NCI-H146 treated with DMSO at 0.1 percent for 48 hours (cell line): ENCODE measurements around the gene HIVEP3.

Experiments used
- DNase-seq: peaks from one replicate; lab custom pipeline; 2025; ENCODE audit not compliant: unreplicated experiment; lab: John Stamatoyannopoulos, UW

Gene HIVEP3

GRCh38 chr1:41640756-41641474 is 277.8 kb downstream of the HIVEP3 start:
- DNase-seq, result no peak

DNA sequence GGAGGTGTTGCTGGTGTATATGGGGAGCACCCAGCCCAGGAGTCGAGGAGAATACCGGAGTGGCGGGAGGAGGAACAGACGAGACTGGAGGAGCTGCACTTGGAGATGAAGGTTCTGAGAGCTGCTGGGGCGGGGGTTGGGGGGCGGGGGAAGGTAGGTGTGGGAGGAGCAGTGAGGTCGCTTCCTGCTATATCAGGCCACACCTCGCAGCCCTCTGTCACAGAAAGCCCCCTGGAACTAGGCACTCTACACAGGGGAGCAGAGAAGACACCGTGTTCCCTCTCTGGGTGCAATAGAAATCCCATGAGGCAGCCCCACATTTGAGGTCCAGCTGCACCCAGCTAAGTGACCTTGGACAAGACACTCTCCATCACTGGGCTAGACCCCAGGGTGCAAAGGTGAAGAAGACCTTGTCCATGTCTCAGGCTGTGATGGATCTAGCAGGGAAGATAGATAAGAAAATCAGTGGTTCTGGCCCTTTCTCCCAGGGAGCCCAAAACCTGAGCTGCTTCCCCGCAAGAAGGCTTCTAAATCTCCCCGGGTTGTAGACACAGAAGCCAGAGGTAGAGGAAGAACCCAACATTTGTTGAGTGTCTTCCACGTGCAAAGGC is 278.5 kb downstream of the HIVEP3 start:
- DNase-seq, result no peak

DNA sequence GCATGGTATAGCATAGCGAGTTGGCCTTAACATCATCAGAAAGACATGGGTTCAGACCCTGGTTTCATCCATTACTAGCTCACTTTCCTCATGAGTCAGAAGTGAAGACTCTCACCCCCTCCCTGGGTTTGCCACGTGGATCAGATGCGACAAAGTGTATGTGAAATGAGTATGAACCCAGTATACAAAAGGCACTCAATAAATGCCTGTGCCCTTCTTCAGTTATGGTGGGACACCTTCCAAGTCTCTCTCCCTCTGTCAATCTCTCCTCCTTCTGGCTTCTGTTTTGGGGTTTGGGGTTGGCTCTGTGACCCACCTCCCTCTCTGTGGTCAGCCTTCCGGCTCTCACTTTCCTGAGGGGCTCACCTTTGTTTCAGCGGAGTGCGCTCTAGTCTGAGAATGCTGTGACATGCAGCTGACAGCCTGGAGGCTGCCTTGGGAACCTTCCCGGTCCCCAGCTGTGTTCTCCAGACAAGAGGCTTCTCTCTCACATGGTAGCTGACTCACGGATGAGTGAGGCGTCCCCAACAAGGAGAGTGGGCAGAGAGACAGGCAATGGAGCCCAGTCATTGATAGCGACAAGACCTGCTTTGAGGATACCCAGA is 279.3 kb downstream of the HIVEP3 start:
- DNase-seq, result no peak

DNA sequence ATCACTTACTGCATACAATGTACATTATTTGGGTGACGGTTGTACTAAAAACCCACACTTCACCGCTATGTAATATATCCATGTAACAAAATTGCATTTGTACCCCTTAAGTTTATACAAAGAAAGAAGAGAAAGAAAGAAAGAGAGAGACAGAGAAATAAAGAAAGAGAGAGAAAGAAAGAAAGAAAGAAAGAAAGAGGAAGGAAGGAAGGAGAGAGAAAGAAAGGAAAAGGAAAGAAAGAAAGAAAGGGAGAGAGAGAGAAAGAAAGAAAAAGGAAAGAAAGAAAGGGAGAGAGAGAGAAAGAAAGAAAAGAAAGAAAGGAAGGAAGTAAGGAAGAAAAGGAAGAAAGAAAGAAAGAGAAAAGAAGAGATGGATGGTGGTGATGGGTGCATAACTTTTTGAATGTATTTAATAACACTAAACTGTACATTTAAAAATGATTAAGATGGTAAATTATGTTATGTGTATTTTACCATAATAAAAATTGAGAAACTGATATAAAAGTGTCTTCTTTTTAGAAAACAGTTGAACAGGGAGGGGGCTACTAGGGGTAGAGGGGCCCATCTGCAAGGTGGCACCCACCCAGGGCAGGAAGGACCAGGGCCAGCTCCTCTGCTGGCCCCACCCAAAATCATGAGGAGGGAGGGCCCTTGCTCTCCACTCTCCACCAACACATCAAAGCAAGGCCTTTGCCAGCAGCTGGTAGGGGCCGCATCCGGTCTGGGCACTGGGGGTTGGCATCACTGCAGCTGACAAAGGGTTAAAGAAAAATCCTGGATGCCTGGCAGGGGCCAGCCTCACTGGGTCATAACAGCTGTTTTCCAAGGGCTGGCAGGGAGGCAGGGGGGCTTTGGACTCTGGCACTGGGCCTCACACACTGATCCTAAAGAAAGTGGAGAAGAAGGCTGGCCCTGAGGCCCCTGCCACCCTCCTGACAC is 280.4 kb downstream of the HIVEP3 start:
- DNase-seq, result no peak

DNA sequence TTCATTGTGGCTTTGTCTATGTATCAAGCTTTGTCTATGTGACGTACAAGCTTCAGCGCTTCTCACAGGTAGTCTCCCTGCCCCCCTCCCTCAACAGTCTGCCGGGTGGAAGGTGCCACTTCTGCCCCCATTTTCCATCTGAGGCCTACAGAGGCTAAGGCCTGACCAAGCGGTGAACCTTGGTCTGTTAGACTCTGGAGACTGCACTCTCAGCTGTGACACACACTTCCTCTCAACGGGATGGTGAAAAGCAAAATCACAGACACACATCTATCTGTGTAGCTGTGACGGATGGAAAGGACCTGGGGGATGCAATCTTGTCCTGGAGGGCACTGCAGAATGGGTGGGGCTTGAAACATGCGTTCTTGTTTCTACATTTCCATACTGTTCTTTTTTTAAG is 281.4 kb downstream of the HIVEP3 start:
- DNase-seq, result no peak

DNA sequence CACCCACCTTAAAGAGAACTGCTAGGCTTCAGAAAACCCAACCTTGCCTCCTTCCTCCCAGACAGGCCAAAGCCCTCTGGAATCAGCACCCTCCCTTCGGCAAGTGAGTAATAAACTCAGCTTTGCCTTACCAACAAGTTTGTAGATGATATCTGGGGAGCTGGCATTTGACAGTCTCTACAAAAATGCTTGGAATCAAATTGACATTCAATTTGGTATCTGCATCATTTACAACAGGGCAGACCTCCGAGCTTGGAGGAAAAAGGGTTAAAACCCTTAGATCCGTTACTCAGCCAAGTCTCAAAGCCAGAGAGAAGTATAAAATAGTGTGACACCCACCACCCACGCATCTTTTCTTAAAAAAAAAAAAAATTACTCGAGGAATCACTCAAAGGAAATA is 285.0 kb downstream of the HIVEP3 start:
- DNase-seq, result no peak

DNA sequence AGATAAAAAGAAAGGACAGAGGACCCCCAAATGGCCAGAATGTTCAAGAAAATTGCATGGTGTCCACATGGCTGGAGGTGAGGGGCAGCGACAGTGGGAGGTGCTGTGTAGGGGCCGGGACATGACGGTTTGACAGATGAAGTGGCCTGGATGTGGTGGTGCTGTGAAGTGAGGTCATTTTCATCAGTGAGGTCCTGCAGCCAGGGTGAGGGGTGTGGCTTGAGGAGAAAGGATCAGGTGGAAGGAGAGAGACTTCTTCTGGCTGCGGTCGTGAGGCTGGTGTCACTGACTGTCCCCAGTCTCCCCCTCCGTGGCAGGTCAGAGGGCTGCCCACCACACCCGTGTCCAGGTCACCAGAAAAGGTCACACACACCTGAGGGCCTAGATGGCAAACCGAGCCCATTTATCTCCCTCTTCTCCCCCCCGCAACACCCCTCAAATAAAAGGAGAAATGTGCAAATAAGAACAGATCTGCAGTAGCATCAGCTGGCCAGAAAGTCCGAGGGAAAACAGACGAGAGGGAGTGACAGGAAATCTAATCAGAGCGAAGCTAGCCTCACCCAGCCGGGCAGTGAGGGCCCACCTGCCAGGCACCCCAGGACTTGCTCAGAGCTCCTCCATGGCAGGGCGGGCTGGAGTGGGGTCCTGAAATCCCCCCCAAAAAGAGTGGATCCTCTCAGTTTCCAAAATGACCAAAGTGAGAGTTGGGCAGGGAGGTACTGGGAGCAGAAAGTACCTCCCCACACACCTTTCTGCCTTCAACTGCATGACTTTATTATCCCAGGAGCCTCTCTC is 285.7 kb downstream of the HIVEP3 start:
- DNase-seq, result no peak

- no peak for DNase-seq
These were observed 286.8 kb downstream of the HIVEP3 start for GRCh38 chr1:41631971-41632370.

DNA sequence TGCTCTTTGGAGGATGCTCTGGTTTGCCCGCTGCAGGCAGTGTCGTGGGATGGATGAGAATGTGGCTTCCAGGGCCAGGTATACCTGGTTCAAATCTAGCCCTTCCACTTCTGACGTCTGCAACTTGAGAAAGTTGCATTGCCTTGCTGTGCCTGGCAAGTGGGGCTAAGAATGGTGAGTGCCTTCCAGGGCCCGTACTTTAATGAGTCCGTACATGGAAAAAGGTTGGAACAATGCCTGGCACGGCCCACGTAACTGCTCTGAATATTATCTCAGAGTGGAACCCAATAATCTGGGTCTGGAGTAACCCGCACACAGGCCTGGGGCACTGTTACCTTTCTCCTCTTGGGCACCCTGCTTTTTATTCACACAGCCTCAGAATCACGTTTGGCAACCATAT is 287.6 kb downstream of the HIVEP3 start:
- no peak for DNase-seq

GRCh38 chr1:41629571-41629970 is 289.2 kb downstream of the HIVEP3 start:
- DNase-seq, result no peak

DNA sequence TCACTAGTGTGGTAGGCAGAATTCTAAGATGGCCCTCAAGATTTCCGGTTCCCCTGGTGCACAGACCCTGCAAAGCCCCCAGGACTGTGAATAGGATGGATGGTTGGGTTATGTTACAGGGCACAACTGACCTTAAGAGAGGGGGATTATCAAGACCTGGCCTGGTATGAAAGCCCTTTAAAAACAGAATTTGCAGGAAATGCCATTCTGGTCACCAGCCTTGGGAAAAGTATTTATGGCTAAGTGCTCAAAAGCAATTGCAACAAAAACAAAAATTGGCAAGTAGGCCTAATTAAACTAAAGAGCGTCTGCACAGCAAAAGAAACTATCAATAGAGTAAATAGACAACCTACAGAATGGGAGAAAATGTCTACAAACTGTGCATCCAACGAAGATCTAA is 289.6 kb downstream of the HIVEP3 start:
- no peak for DNase-seq

DNA sequence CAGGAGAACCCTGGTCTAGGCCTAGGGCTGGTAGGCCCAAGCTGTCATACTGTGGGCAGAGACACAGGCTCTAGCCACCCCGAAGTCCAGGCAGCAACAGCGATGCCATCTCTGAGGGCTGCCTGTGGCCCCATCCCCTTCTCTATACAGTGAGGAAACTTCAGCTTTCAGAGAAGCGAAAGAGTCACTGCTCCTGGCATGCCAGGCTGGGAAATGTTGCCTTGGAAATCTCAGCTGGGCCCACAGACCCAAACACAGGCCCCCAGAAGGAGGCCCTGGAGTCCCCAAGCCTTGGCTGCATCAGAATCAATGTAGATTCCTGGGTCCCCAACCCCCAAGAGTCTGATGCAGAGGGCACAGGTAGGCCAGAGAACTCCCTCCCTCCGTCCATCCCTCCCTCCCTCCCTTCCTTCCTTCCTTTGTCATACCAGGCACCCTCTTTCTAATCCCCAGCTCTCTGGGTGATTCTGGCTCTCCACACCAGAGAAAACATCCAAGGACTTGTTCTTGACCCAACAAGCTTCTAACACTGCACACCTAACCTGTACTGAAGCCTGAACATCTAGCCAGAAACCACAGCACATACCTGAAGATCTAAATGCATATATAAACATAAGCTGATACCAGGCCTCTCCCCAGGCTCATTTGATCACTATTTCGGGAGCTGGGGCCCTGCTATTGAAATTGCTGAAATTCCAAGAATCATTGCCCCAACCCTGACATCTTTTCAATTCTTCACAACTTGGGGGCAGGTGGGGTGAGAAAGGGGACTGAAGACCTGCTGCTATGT is 291.0 kb downstream of the HIVEP3 start:
- no peak for DNase-seq

GRCh38 chr1:41626616-41627375 is 291.9 kb downstream of the HIVEP3 start:
- no peak for DNase-seq

GRCh38 chr1:41626146-41626545 is 292.6 kb downstream of the HIVEP3 start:
- DNase-seq, result no peak

- no peak for DNase-seq
These were observed 295.0 kb downstream of the HIVEP3 start for GRCh38 chr1:41623736-41624135.

- DNase-seq, result no peak
These were observed 295.6 kb downstream of the HIVEP3 start for GRCh38 chr1:41622859-41623732.

- no peak for DNase-seq
These were observed 296.3 kb downstream of the HIVEP3 start for GRCh38 chr1:41622402-41622801.

DNA sequence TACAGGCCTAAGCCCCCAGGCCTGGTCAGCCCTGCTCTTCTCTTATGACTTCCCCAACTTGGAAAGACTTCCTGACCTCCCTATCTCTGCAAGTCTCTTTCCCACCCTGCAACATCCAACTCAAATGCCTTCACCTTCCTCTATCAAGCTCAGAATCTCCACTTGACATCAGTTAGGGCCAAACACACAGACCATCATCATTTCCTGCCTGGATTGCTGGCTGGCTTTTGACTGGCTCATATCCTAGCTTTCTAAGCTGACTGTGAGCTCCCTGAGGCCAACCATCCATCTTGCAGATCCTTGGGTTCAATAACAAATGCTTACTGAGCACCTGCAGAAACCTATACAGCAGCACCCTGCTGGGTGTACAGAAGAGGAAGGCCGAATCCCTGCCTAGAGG is 296.9 kb downstream of the HIVEP3 start:
- no peak for DNase-seq
